Neural cell (in vitro differentiated cells): Measurements from ENCODE around the gene RNF213. TPM values are rescaled to one million over a fixed set of nuclear protein-coding genes. Genes with fewer than 3 reads are reported as not detected.

Experiments
- H2AFZ ChIP-seq: fragments of 200-600, 300-800 bp; sonication (generic), shearing (Covaris generic); 2 replicates; pipeline ENCODE4 v1.6.0; 2014; ENCODE audit warnings: low read depth, mild to moderate bottlenecking, antibody characterized with exemption, low read length, moderate library complexity
- H3F3A ChIP-seq: fragments of 200-600 bp; shearing (Covaris generic); 2 replicates; pipeline ENCODE4 v1.6.1; 2016; ENCODE audit warnings: mild to moderate bottlenecking, moderate library complexity, mixed read lengths, antibody characterized with exemption, low read length; ENCODE audit not compliant: insufficient read depth, poor library complexity, severe bottlenecking
- H3K27ac ChIP-seq: fragments of 200-600, 300-800 bp; sonication (generic), shearing (Covaris generic); 2 replicates; pipeline ENCODE4 v1.5.1; 2014; ENCODE audit warnings: mild to moderate bottlenecking, low read length, moderate library complexity
- H3K27me3 ChIP-seq: fragments of 300-800, 200-600 bp; sonication (generic), shearing (Covaris generic); 2 replicates; pipeline ENCODE4 v1.6.0; 2014; ENCODE audit warnings: mild to moderate bottlenecking, low read depth, low read length, moderate library complexity; ENCODE audit not compliant: insufficient read depth
- H3K36me3 ChIP-seq: fragments of 300-800, 200-600 bp; sonication (generic), shearing (Covaris generic); 2 replicates; pipeline ENCODE4 v1.5.1; 2014; ENCODE audit warnings: mild to moderate bottlenecking, antibody characterized with exemption, low read length, moderate library complexity; ENCODE audit not compliant: insufficient read depth
- H3K4me2 ChIP-seq: fragments of 300-800, 200-600 bp; sonication (generic), shearing (Covaris generic); 2 replicates; pipeline ENCODE4 v1.6.0; 2014; ENCODE audit warnings: mild to moderate bottlenecking, low read length
- H3K4me3 ChIP-seq: fragments of 300-800, 200-600 bp; sonication (generic), shearing (Covaris generic); 2 replicates; pipeline ENCODE4 v1.5.1; 2014; ENCODE audit warnings: mild to moderate bottlenecking, low read length, moderate library complexity
- H3K79me2 ChIP-seq: fragments of 200-600 bp; shearing (Covaris generic); replicated peaks from 2 replicates; pipeline ENCODE4 v1.6.0; 2014; ENCODE audit warnings: mild to moderate bottlenecking, low read length, moderate library complexity; ENCODE audit not compliant: insufficient read depth
- H3K9ac ChIP-seq: fragments of 300-800, 200-600 bp; sonication (generic), shearing (Covaris generic); 2 replicates; pipeline ENCODE4 v1.6.1; 2016; ENCODE audit warnings: mild to moderate bottlenecking, low read length, mixed read lengths
- H3K9me2 ChIP-seq: fragments of 200-600 bp; shearing (Covaris generic); 2 replicates; pipeline ENCODE4 v1.6.1; 2016; ENCODE audit warnings: mild to moderate bottlenecking, low read length, mixed read lengths; ENCODE audit not compliant: insufficient read depth
- H3K9me3 ChIP-seq: fragments of 200-600, 300-800 bp; sonication (generic), shearing (Covaris generic); 2 replicates; pipeline ENCODE4 v1.6.1; 2016; ENCODE audit warnings: mild to moderate bottlenecking, mixed run types, low read length, moderate library complexity, mixed read lengths
- H4K20me1 ChIP-seq: fragments of 200-600 bp; shearing (Covaris generic); 2 replicates; pipeline ENCODE4 v1.6.1; 2016; ENCODE audit warnings: mild to moderate bottlenecking, mixed run types; ENCODE audit not compliant: insufficient read depth
- CTCF ChIP-seq: fragments of 450-650 bp; IDR thresholded peaks from 2 replicates; pipeline ENCODE4 v1.5.1; 2014; ENCODE audit warnings: antibody characterized with exemption, mild to moderate bottlenecking, moderate library complexity; ENCODE audit not compliant: poor library complexity, severe bottlenecking
- EZH2 ChIP-seq: fragments of 200-600, 300-800 bp; shearing (Covaris generic), sonication (generic); IDR thresholded peaks from 2 replicates; pipeline ENCODE4 v1.6.1; 2014; ENCODE audit warnings: antibody characterized with exemption, low read length, borderline replicate concordance, mild to moderate bottlenecking; ENCODE audit not compliant: insufficient read depth, poor library complexity, severe bottlenecking
- MXI1 ChIP-seq: fragments of 450-650 bp; conservative IDR thresholded peaks from 2 replicates; pipeline ENCODE4 v1.6.1; 2014; ENCODE audit warnings: antibody characterized with exemption, mild to moderate bottlenecking; ENCODE audit not compliant: poor library complexity, severe bottlenecking
- POLR2AphosphoS5 ChIP-seq: IDR thresholded peaks from 2 replicates; pipeline ENCODE4 v1.6.1; 2012
- RAD21 ChIP-seq: fragments of 450-650 bp; conservative IDR thresholded peaks from 2 replicates; pipeline ENCODE4 v1.6.1; 2014; ENCODE audit warnings: antibody characterized with exemption, mild to moderate bottlenecking, moderate library complexity
- REST ChIP-seq: IDR thresholded peaks from 2 replicates; pipeline ENCODE4 v1.6.1; 2012; ENCODE audit warnings: borderline replicate concordance
- SMC3 ChIP-seq: fragments of 450-650 bp; conservative IDR thresholded peaks from 2 replicates; pipeline ENCODE4 v1.6.1; 2014; ENCODE audit warnings: antibody characterized with exemption, mild to moderate bottlenecking, moderate library complexity; ENCODE audit not compliant: poor library complexity
- TAF1 ChIP-seq: IDR thresholded peaks from 2 replicates; pipeline ENCODE4 v1.6.1; 2012; ENCODE audit warnings: low read depth
- polyA plus RNA-seq: library from polyadenylated mRNA; depleted of rRNA; stranded (reverse); fragments of >200 nt; gene quantifications from 2 replicates; pipeline ENCODE4 v1.2.3, GENCODE V29; 2014

RNF213 gene
- polyA plus RNA-seq, 1 donor from 2014 or later: 1.5 TPM

- H3F3A ChIP-seq: no peaks in the 10 kb centered on the region
- no peaks in the 10 kb centered on the region for H3K79me2 ChIP-seq
- TF ChIP-seq REST: no peak
- TF ChIP-seq TAF1: no peak
- no peak for TF ChIP-seq POLR2AphosphoS5
- TF ChIP-seq EZH2: no peak
- no peak for TF ChIP-seq RAD21
- H2AFZ ChIP-seq: no peak overlapping the region
- no peak overlapping the region for H3K4me3 ChIP-seq
- H3K4me2 ChIP-seq: no peak overlapping the region
- H4K20me1 ChIP-seq: no peaks in the 10 kb centered on the region
- no peak overlapping the region for H3K27ac ChIP-seq
- no peaks in the 10 kb centered on the region for H3K9me2 ChIP-seq
- H3K9ac ChIP-seq: no peak overlapping the region
- no peaks in the 10 kb centered on the region for H3K36me3 ChIP-seq
- H3K27me3 ChIP-seq: no peaks in the 10 kb centered on the region
- H3K9me3 ChIP-seq: no peaks in the 10 kb centered on the region
Observed at GRCh38 chr17:80425835-80426426, 165.3 kb downstream of the RNF213 start.

GRCh38 chr17:80426671-80427326 is 166.1 kb downstream of the RNF213 start:
- Histone ChIP-seq H3K9me3 (no peaks in the 10 kb centered on the region), H3K79me2 (no peaks in the 10 kb centered on the region), H3K9ac (no peak overlapping the region), H4K20me1 (no peaks in the 10 kb centered on the region), H3F3A (no peaks in the 10 kb centered on the region), H3K4me2 (no peak overlapping the region), H3K27ac (no peak overlapping the region), H2AFZ (no peak overlapping the region), H3K36me3 (no peaks in the 10 kb centered on the region), H3K4me3 (no peak overlapping the region), H3K9me2 (no peaks in the 10 kb centered on the region), H3K27me3 (no peaks in the 10 kb centered on the region)
- no peak for TF ChIP-seq EZH2
- peak; percentile 100 for TF ChIP-seq SMC3
- TF ChIP-seq REST: no peak
- peak; percentile 100 for TF ChIP-seq RAD21
- TF ChIP-seq CTCF: peak; percentile 99
- TF ChIP-seq MXI1: no peak
